ENCODE data around the gene OR6C1. TPM values are rescaled to one million over a fixed set of nuclear protein-coding genes. Genes with fewer than 3 reads are reported as not detected.
"Not testable (repeated sequence)": the region's sequence is repeated elsewhere in the genome, so short reads cannot be mapped to it uniquely, and the experiment has no call there.

The OR6C1 gene
- total RNA-seq (not detected), polyA plus RNA-seq (ENCODE audit: insufficient read length in 2 of 2) (not detected)
- long read RNA-seq, donor 1 = 0 reads
- long read RNA-seq, donor 2 = 0 reads
- long read RNA-seq, donor 3 = 0 reads
- long read RNA-seq, donor 4 = 0 reads

DNA sequence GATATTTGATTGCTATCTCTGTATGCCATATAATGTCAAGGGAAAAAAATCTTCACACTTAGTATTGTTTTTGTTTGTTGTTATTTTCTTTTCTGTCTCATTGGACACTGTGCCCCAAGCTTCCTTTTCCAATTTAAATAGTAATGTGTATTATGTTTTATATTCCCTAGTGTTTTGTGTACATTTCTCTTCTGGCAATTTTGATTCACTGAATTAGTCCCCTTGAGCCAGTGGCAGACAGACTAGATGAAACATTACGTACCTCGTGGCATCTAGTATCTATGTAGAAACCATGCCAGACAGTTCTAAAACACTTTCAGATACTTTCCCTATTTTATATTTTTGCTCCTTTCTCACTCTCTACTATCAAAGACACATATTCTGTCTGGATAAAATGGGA is at the start of gene OR6C1:
Gene OR6C1, plus strand, starts transcription at position 301 of the 400 bp plus-strand sequence. CDS start 6,257 bp downstream, outside the sequence.
- Histone ChIP-seq H3K27ac (ENCODE audit: low read depth, low read length) (no peak within 1 kb of the TSS), H3K9me3 (ENCODE audit: control insufficient read depth, insufficient read depth, low read length) (no peaks in the 10 kb centered on the region), H3K36me3 (ENCODE audit: control insufficient read depth, insufficient read depth, low read length) (no peaks in the 10 kb centered on the region), H3K27me3 (ENCODE audit: control insufficient read depth, insufficient read depth, low read length) (no peaks in the 10 kb centered on the region), H3K4me3 (ENCODE audit: low read depth, low read length) (no peak within 1 kb of the TSS), H3K4me1 (ENCODE audit: control insufficient read depth, insufficient read depth, low read length) (no peaks in the 10 kb centered on the region)
- DNase-seq (ENCODE audit: low read depth in 4 of 6, low spot score in 6 of 6) = no peak
- no CpG with 5 or more reads among the region's 2 CpGs for WGBS (ENCODE audit: insufficient coverage)

- H3K9me3 ChIP-seq (ENCODE audit: control insufficient read depth, insufficient read depth, low read length) = no peaks in the 10 kb centered on the region
- no peaks in the 10 kb centered on the region for H3K36me3 ChIP-seq (ENCODE audit: control insufficient read depth, insufficient read depth, low read length)
- H3K4me1 ChIP-seq (ENCODE audit: control insufficient read depth, insufficient read depth, low read length) = no peaks in the 10 kb centered on the region
- H3K27ac ChIP-seq (ENCODE audit: low read depth, low read length) = no peak overlapping the region
- no peaks in the 10 kb centered on the region for H3K27me3 ChIP-seq (ENCODE audit: control insufficient read depth, insufficient read depth, low read length)
- no CpG with 5 or more reads among the region's 2 CpGs for WGBS (ENCODE audit: insufficient coverage)
- H3K4me3 ChIP-seq (ENCODE audit: low read depth, low read length) = no peak overlapping the region
- DNase-seq (ENCODE audit: low read depth in 4 of 6, low spot score in 6 of 6) = peak in 1 of 6 donors; percentile 17
These were observed 33.2 kb upstream of the OR6C1 start for GRCh38 chr12:55280991-55281390.

DNA sequence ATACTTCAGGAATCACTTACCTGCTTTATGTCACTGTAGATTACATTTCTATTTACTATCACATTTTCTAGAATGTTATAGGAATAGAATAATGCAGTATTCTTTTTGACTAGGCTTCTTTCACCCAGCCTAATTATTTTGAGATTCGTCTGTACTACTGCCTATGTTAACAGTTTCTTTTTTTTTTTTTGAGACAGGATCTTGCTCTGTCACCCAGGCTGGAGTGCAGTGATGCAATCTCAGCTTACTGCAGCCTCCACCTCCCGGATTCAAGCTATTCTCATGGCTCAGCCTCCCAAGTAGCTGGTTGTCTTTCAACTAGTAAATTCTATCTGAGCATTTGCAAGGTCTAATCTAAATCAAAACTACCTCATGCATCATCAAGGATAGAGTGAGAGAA is 24.1 kb upstream of the OR6C1 start:
- DNase-seq (ENCODE audit: low read depth in 4 of 6, low spot score in 6 of 6) = no peak
- Histone ChIP-seq H3K4me1 (ENCODE audit: control insufficient read depth, insufficient read depth, low read length) (no peaks in the 10 kb centered on the region), H3K36me3 (ENCODE audit: control insufficient read depth, insufficient read depth, low read length) (no peaks in the 10 kb centered on the region), H3K27ac (ENCODE audit: low read depth, low read length) (no peak overlapping the region), H3K9me3 (ENCODE audit: control insufficient read depth, insufficient read depth, low read length) (no peaks in the 10 kb centered on the region), H3K4me3 (ENCODE audit: low read depth, low read length) (no peak overlapping the region), H3K27me3 (ENCODE audit: control insufficient read depth, insufficient read depth, low read length) (no peaks in the 10 kb centered on the region)
- no CpG with 5 or more reads among the region's 2 CpGs for WGBS (ENCODE audit: insufficient coverage)

DNA sequence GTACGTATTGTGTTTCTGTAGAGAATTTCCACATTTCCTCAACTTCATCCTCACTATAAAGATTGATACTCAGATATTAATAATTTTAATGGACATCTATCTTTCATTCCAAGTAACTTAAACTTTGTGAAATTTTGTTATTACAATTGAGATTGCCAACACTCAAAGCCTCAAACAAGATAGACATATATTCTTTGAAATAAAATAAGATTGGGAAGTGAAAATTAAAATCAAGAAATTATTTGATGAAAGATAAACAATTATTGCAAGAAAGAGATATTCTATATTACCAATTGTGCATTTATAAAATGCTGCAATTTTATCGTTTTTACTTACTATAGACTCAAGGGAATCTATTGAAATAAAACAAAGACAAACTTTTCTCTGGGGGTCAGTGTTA is 17.7 kb upstream of the OR6C1 start, which contains the start of gene OR6C6:
Gene OR6C6, minus strand, starts transcription at position 101 of the 400 bp plus-strand sequence. CDS start 1,337 bp downstream, outside the sequence.
- no peaks in the 10 kb centered on the region for H3K27me3 ChIP-seq (ENCODE audit: control insufficient read depth, insufficient read depth, low read length)
- H3K36me3 ChIP-seq (ENCODE audit: control insufficient read depth, insufficient read depth, low read length) = no peaks in the 10 kb centered on the region
- peak in 1 of 6 donors; percentile 7 for DNase-seq (ENCODE audit: low read depth in 4 of 6, low spot score in 6 of 6)
- no CpG with 5 or more reads among the region's 2 CpGs for WGBS (ENCODE audit: insufficient coverage)
- no peak within 1 kb of the TSS for H3K27ac ChIP-seq (ENCODE audit: low read depth, low read length)
- no peak within 1 kb of the TSS for H3K4me3 ChIP-seq (ENCODE audit: low read depth, low read length)
- no peaks in the 10 kb centered on the region for H3K9me3 ChIP-seq (ENCODE audit: control insufficient read depth, insufficient read depth, low read length)
- H3K4me1 ChIP-seq (ENCODE audit: control insufficient read depth, insufficient read depth, low read length) = no peaks in the 10 kb centered on the region

DNA sequence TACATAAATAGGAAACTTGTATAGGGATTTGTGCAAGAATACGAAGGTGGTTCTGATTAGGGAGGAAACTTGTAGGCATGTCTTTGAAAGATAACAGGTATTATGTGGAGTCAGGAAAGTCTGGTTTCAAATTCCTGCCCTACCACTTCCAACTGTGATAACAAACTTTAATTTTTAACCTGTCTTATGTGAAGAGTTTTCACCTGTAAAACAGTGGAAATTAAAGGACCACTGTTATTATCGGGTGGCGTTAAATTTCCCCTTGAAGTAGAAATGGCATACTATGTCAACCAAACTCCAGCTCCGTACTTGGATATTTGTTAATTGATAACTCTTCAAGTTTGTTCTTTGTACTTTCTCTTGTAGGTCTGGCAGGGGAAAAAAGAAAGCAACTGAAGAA is 6.1 kb downstream of the OR6C1 start:
- no CpG with 5 or more reads among the region's 4 CpGs for WGBS (ENCODE audit: insufficient coverage)
- H3K27me3 ChIP-seq (ENCODE audit: control insufficient read depth, insufficient read depth, low read length) = no peaks in the 10 kb centered on the region
- H3K27ac ChIP-seq (ENCODE audit: low read depth, low read length) = no peak overlapping the region
- no peaks in the 10 kb centered on the region for H3K4me1 ChIP-seq (ENCODE audit: control insufficient read depth, insufficient read depth, low read length)
- H3K9me3 ChIP-seq (ENCODE audit: control insufficient read depth, insufficient read depth, low read length) = no peaks in the 10 kb centered on the region
- H3K36me3 ChIP-seq (ENCODE audit: control insufficient read depth, insufficient read depth, low read length) = no peaks in the 10 kb centered on the region
- no peak overlapping the region for H3K4me3 ChIP-seq (ENCODE audit: low read depth, low read length)
- DNase-seq (ENCODE audit: low read depth in 4 of 6, low spot score in 6 of 6) = no peak

DNA sequence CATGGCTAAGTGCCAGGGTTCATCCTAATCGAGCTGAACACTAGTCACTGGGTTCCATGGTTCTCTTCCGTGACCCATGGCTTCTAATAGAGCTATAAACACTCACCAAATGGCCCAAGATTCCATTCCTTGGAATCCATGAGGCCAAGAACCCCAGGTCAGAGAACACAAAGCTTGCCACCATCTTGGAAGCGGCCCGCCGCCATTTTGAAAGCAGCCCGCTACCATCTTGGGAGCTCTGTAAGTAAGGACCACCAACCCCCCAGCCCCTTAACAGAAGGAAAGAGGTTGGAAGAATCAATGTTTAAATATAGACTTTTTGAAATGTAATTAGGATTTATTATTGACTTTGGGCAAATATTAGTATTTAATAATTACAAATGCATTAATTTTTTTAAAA is 11.7 kb downstream of the OR6C1 start:
- H3K36me3 ChIP-seq (ENCODE audit: control insufficient read depth, insufficient read depth, low read length); DNase-seq (ENCODE audit: low read depth in 4 of 6, low spot score in 6 of 6); H3K27me3 ChIP-seq (ENCODE audit: control insufficient read depth, insufficient read depth, low read length); H3K27ac ChIP-seq (ENCODE audit: low read depth, low read length); H3K4me1 ChIP-seq (ENCODE audit: control insufficient read depth, insufficient read depth, low read length); H3K4me3 ChIP-seq (ENCODE audit: low read depth, low read length); H3K9me3 ChIP-seq (ENCODE audit: control insufficient read depth, insufficient read depth, low read length): not testable (repeated sequence)
- 83% methylated on average over 2 of the region's 6 CpGs for WGBS (ENCODE audit: insufficient coverage)

- no CpG with 5 or more reads among the region's 1 CpG for WGBS (ENCODE audit: insufficient coverage)
- H3K27ac ChIP-seq (ENCODE audit: low read depth, low read length) = no peak within 1 kb of the TSS
- H3K36me3 ChIP-seq (ENCODE audit: control insufficient read depth, insufficient read depth, low read length) = no peaks in the 10 kb centered on the region
- H3K4me1 ChIP-seq (ENCODE audit: control insufficient read depth, insufficient read depth, low read length) = no peaks in the 10 kb centered on the region
- no peaks in the 10 kb centered on the region for H3K9me3 ChIP-seq (ENCODE audit: control insufficient read depth, insufficient read depth, low read length)
- no peak for DNase-seq (ENCODE audit: low read depth in 4 of 6, low spot score in 6 of 6)
- H3K4me3 ChIP-seq (ENCODE audit: low read depth, low read length) = no peak within 1 kb of the TSS
- no peaks in the 10 kb centered on the region for H3K27me3 ChIP-seq (ENCODE audit: control insufficient read depth, insufficient read depth, low read length)
These were observed 16.3 kb downstream of the OR6C1 start, which contains the start of gene OR6C3 for GRCh38 chr12:55330446-55330845. TSS of gene OR6C3 (plus strand) at chr12:55330746. CDS start at chr12:55331701, 955 bp downstream.

DNA sequence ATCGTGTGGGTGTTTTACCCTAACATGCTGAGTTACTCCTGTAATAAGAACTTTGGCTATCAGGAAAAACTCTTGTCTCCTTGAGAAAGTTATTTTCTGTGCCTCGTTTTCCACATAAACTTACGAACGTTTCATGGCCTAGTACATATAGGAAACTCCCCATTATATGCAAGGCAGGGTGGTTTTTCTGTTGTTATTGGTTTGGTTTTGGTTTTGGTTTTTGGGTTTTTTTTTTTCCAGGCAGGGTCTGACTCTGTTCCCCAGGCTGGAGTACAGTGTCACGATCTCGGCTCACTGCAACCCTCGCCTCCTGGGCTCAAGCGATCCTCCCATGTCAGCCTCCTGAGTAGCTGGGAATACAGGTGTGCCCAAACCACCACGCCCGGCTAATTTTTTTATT is 21.9 kb downstream of the OR6C1 start:
- no peak for DNase-seq (ENCODE audit: low read depth in 4 of 6, low spot score in 6 of 6)
- Histone ChIP-seq H3K9me3 (ENCODE audit: control insufficient read depth, insufficient read depth, low read length) (no peaks in the 10 kb centered on the region), H3K4me1 (ENCODE audit: control insufficient read depth, insufficient read depth, low read length) (no peaks in the 10 kb centered on the region), H3K4me3 (ENCODE audit: low read depth, low read length) (no peak overlapping the region), H3K36me3 (ENCODE audit: control insufficient read depth, insufficient read depth, low read length) (no peaks in the 10 kb centered on the region), H3K27me3 (ENCODE audit: control insufficient read depth, insufficient read depth, low read length) (no peaks in the 10 kb centered on the region), H3K27ac (ENCODE audit: low read depth, low read length) (no peak overlapping the region)
- WGBS (ENCODE audit: insufficient coverage) = 94% methylated on average over 7 of the region's 10 CpGs

DNA sequence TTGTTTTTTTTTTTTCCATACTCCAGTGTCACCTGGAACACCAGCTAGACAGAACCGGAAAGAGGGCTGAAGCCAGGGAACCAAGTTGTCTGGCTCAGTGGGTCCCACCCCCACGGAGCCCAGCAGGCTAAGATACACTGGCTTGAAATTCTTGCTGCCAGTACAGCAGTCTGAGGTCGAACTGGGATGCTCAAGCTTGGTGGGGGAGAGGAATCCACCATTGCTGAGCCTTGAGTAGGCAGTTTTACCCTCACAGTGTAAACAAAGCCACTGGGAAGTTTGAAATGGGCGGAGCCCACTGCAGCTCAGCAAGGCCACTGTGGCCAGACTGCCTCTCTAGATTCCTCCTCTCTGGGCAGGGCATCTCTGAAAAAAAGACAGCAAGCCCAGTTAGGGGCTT is 41.2 kb downstream of the OR6C1 start:
- not testable (repeated sequence) for H3K27ac ChIP-seq (ENCODE audit: low read depth, low read length); H3K27me3 ChIP-seq (ENCODE audit: control insufficient read depth, insufficient read depth, low read length); H3K36me3 ChIP-seq (ENCODE audit: control insufficient read depth, insufficient read depth, low read length); H3K9me3 ChIP-seq (ENCODE audit: control insufficient read depth, insufficient read depth, low read length); H3K4me3 ChIP-seq (ENCODE audit: low read depth, low read length); DNase-seq (ENCODE audit: low read depth in 4 of 6, low spot score in 6 of 6); H3K4me1 ChIP-seq (ENCODE audit: control insufficient read depth, insufficient read depth, low read length)
- whole genome bisulfite sequencing (ENCODE audit: insufficient coverage) = 73% methylated on average over 4 of the region's 4 CpGs

- no peak within 1 kb of the TSS for H3K4me3 ChIP-seq (ENCODE audit: low read depth, low read length)
- H3K4me1 ChIP-seq (ENCODE audit: control insufficient read depth, insufficient read depth, low read length) = no peaks in the 10 kb centered on the region
- H3K27me3 ChIP-seq (ENCODE audit: control insufficient read depth, insufficient read depth, low read length) = no peaks in the 10 kb centered on the region
- no peak within 1 kb of the TSS for H3K27ac ChIP-seq (ENCODE audit: low read depth, low read length)
- no CpG with 5 or more reads among the region's 4 CpGs for WGBS (ENCODE audit: insufficient coverage)
- DNase-seq (ENCODE audit: low read depth in 4 of 6, low spot score in 6 of 6) = no peak
- no peaks in the 10 kb centered on the region for H3K9me3 ChIP-seq (ENCODE audit: control insufficient read depth, insufficient read depth, low read length)
- no peaks in the 10 kb centered on the region for H3K36me3 ChIP-seq (ENCODE audit: control insufficient read depth, insufficient read depth, low read length)
These were observed 48.5 kb downstream of the OR6C1 start, which contains the start of gene OR6C75 for GRCh38 chr12:55362675-55363074. TSS of gene OR6C75 (plus strand) at chr12:55362975. CDS start at chr12:55365111, 2,136 bp downstream.

Measured in spinal cord (tissue), 10 donors.